B cell (primary cell): Measurements from ENCODE around the gene SPPL2C.

Experiments used
- EZH2 ChIP-seq: IDR thresholded peaks from 2 replicates; pipeline ENCODE4 v1.6.1; 2012; ENCODE audit warnings: borderline replicate concordance, low read depth, mild to moderate bottlenecking, moderate library complexity, low read length; ENCODE audit not compliant: insufficient read depth, poor library complexity, severe bottlenecking
- TF ChIP-seq, protein P1 (sequence below): fragments of 200-600 bp; IDR thresholded peaks from one replicate; pipeline ENCODE4 v1.8.0; 2022; ENCODE audit warnings: antibody characterized with exemption, mild to moderate bottlenecking

DNA sequence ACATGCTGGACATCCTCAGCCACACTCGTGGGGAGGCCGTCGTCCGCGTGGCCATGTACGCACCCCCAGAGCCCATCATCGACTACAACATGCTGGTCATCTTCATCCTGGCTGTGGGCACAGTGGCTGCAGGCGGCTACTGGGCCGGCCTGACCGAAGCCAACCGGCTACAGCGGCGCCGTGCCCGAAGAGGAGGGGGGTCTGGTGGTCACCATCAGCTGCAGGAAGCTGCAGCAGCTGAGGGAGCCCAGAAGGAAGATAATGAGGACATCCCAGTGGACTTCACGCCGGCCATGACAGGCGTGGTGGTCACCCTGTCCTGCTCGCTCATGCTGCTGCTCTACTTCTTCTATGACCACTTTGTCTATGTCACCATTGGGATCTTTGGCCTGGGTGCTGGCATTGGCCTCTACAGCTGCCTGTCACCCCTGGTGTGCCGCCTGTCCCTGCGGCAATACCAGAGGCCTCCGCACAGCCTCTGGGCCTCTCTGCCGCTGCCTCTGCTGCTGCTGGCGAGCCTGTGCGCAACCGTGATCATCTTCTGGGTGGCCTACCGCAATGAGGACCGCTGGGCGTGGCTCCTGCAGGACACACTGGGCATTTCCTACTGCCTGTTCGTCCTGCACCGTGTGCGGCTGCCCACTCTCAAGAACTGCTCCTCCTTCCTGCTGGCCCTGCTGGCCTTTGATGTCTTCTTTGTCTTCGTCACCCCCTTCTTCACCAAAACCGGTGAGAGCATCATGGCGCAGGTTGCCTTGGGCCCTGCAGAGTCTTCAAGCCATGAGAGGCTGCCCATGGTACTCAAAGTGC is 900 bp downstream of the SPPL2C start:
- TF ChIP-seq, protein P1, sequence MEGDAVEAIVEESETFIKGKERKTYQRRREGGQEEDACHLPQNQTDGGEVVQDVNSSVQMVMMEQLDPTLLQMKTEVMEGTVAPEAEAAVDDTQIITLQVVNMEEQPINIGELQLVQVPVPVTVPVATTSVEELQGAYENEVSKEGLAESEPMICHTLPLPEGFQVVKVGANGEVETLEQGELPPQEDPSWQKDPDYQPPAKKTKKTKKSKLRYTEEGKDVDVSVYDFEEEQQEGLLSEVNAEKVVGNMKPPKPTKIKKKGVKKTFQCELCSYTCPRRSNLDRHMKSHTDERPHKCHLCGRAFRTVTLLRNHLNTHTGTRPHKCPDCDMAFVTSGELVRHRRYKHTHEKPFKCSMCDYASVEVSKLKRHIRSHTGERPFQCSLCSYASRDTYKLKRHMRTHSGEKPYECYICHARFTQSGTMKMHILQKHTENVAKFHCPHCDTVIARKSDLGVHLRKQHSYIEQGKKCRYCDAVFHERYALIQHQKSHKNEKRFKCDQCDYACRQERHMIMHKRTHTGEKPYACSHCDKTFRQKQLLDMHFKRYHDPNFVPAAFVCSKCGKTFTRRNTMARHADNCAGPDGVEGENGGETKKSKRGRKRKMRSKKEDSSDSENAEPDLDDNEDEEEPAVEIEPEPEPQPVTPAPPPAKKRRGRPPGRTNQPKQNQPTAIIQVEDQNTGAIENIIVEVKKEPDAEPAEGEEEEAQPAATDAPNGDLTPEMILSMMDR, result no peak
- TF ChIP-seq EZH2, result no peak
